ENCODE measurements around the gene JDP2.

The JDP2 gene

GRCh38 chr14:75486318-75486717 is 58.5 kb downstream of the JDP2 start:
- H3K27ac Mint-ChIP-seq = no peak overlapping the region
- H3K27me3 Mint-ChIP-seq (ENCODE audit: low read depth) = peaks cover 4% of the 10 kb centered on the region
- no peak overlapping the region for H3K4me3 Mint-ChIP-seq
- H3K9me3 Mint-ChIP-seq = no peaks in the 10 kb centered on the region
- no peak for TF ChIP-seq CTCF (IDR thresholded peaks at IDR 0.05; ENCODE audit: unreplicated experiment in 3 of 3)
- H3K4me1 Mint-ChIP-seq = no peaks in the 10 kb centered on the region
- no peaks in the 10 kb centered on the region for H3K36me3 Mint-ChIP-seq (ENCODE audit: low read depth)

- no peak for TF ChIP-seq CTCF (IDR thresholded peaks at IDR 0.05; ENCODE audit: unreplicated experiment in 3 of 3)
- Mint-ChIP-seq H3K27me3 (ENCODE audit: low read depth) (peaks cover 4% of the 10 kb centered on the region), H3K27ac (no peak overlapping the region), H3K36me3 (ENCODE audit: low read depth) (no peaks in the 10 kb centered on the region), H3K4me3 (no peak overlapping the region), H3K9me3 (no peaks in the 10 kb centered on the region), H3K4me1 (no peaks in the 10 kb centered on the region)
These were observed 59.4 kb downstream of the JDP2 start for GRCh38 chr14:75487155-75487671.

- Mint-ChIP-seq H3K36me3 (ENCODE audit: low read depth) (no peaks in the 10 kb centered on the region), H3K27ac (no peak overlapping the region), H3K27me3 (ENCODE audit: low read depth) (peaks cover 4% of the 10 kb centered on the region), H3K4me1 (peaks cover 5% of the 10 kb centered on the region), H3K4me3 (no peak overlapping the region), H3K9me3 (no peaks in the 10 kb centered on the region)
- TF ChIP-seq CTCF (IDR thresholded peaks at IDR 0.05; ENCODE audit: unreplicated experiment in 3 of 3) = no peak
These were observed 61.6 kb downstream of the JDP2 start for GRCh38 chr14:75489480-75489837.

GRCh38 chr14:75491376-75491978 is 63.7 kb downstream of the JDP2 start:
- H3K4me3 Mint-ChIP-seq = no peak overlapping the region
- peaks cover 5% of the 10 kb centered on the region for H3K4me1 Mint-ChIP-seq
- TF ChIP-seq CTCF (IDR thresholded peaks at IDR 0.05; ENCODE audit: unreplicated experiment in 3 of 3) = no peak

GRCh38 chr14:75492832-75493591 is 65.2 kb downstream of the JDP2 start:
- TF ChIP-seq CTCF (IDR thresholded peaks at IDR 0.05; ENCODE audit: unreplicated experiment in 3 of 3) = no peak

More at GRCh38 chr14:75491376-75491978, 63.7 kb downstream of the JDP2 start:
- Mint-ChIP-seq H3K27ac (no peak overlapping the region), H3K36me3 (ENCODE audit: low read depth) (no peaks in the 10 kb centered on the region), H3K9me3 (no peaks in the 10 kb centered on the region), H3K27me3 (ENCODE audit: low read depth) (no peaks in the 10 kb centered on the region)

More at GRCh38 chr14:75492832-75493591, 65.2 kb downstream of the JDP2 start:
- Mint-ChIP-seq H3K27ac (no peak overlapping the region), H3K27me3 (ENCODE audit: low read depth) (no peaks in the 10 kb centered on the region), H3K36me3 (ENCODE audit: low read depth) (no peaks in the 10 kb centered on the region), H3K9me3 (no peaks in the 10 kb centered on the region), H3K4me3 (no peak overlapping the region), H3K4me1 (peaks cover 5% of the 10 kb centered on the region)
